Breast epithelium (tissue), 3 donors: ENCODE results near the gene SHANK3.

Source experiments
- POLR2A ChIP-seq: fragments of 450-650 bp; IDR thresholded peaks from one replicate; pipeline ENCODE4 v1.6.1; 2016; ENCODE audit warnings: antibody characterized with exemption, mild to moderate bottlenecking, moderate library complexity
- POLR2AphosphoS5 ChIP-seq, 3 donors: sonication (generic); formaldehyde crosslinking; IDR thresholded peaks; one replicate each; pipeline ENCODE4 v1.6.1; 2017; ENCODE audit warnings: antibody characterized with exemption in 3 of 3
- TF ChIP-seq, protein P1 (sequence below), 3 donors: fragments of 450-650 bp; IDR thresholded peaks; one replicate each; pipeline ENCODE4 v1.5.1; 2016 to 2017; ENCODE audit warnings: antibody characterized with exemption in 3 of 3, mild to moderate bottlenecking in 3 of 3, moderate library complexity in 3 of 3

DNA sequence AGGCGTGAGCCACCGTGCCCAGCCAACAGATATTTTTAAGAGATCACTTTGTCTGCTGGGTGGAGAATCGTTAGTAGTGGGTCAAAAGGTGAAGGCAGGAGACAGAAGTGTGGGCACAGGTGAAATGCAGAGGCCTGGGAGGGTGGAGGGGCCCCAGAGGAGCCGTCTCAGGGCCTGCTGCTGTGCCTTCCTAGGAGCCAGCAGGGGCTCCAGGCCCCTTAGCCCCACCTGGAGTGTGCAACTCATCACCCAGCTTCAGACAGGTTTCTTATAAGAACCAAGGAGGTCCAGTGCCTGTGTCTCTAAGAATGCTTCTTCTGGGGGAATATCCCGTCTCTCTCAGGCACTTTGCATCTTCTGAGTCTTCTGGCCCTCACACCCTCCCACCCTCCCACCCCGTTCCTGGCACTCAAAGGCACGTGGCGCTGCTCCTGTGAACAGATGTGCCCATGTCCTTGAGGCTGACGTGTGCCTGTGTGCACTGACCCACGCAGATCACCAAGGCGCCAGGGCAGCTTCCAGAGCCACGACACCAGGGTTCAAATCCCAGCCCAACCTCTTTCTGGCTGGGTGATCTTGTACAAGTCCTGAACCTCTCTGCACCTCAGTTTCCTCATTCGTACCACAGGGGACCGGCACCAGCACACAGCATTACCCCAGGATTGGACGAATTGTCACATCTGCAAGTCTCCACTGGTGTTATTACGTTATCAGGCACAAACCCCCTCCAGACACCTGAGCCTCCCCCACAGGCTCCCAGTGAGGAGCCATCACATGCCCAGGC lies 48.1 kb upstream of the SHANK3 start:
- TF ChIP-seq, protein P1, sequence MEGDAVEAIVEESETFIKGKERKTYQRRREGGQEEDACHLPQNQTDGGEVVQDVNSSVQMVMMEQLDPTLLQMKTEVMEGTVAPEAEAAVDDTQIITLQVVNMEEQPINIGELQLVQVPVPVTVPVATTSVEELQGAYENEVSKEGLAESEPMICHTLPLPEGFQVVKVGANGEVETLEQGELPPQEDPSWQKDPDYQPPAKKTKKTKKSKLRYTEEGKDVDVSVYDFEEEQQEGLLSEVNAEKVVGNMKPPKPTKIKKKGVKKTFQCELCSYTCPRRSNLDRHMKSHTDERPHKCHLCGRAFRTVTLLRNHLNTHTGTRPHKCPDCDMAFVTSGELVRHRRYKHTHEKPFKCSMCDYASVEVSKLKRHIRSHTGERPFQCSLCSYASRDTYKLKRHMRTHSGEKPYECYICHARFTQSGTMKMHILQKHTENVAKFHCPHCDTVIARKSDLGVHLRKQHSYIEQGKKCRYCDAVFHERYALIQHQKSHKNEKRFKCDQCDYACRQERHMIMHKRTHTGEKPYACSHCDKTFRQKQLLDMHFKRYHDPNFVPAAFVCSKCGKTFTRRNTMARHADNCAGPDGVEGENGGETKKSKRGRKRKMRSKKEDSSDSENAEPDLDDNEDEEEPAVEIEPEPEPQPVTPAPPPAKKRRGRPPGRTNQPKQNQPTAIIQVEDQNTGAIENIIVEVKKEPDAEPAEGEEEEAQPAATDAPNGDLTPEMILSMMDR (IDR thresholded peaks at IDR 0.05), result no peak
- TF ChIP-seq POLR2A (no peak), POLR2AphosphoS5 (IDR thresholded peaks at IDR 0.05) (no peak)
